Thoracic aorta (tissue), 2 donors: ENCODE measurements around the gene MYT1. TPM values are rescaled to one million over a fixed set of nuclear protein-coding genes. Genes with fewer than 3 reads are reported as not detected.
"Not testable (repeated sequence)": the region's sequence is repeated elsewhere in the genome, so short reads cannot be mapped to it uniquely, and the experiment has no call there.

Experiments
- ATAC-seq: fragments of 150-250 bp; one replicate; pipeline ENCODE4 v1.8.0; 2017; ENCODE audit warnings: low read depth; ENCODE audit not compliant: insufficient number of reproducible peaks, low FRiP score
- DNase-seq: peaks from one replicate; pipeline ENCODE4 v3.0.0-alpha.2; 2020; ENCODE audit warnings: low spot score
- H3K27ac ChIP-seq, 2 donors: fragments of 200-600 bp; sonication (generic); 1 replicate in 1 of 2; 2 replicates in 1 of 2; pipeline ENCODE4 v1.5.1; 2016; ENCODE audit warnings: mild to moderate bottlenecking in 2 of 2, moderate library complexity in 2 of 2
- H3K27me3 ChIP-seq: fragments of 200-600 bp; sonication (generic); replicated peaks from 2 replicates; pipeline ENCODE4 v1.6.0; 2016; ENCODE audit warnings: mild to moderate bottlenecking; ENCODE audit not compliant: insufficient read depth
- H3K36me3 ChIP-seq: fragments of 200-600 bp; sonication (generic); one replicate; pipeline ENCODE4 v1.5.1; 2016
- H3K4me1 ChIP-seq, 2 donors: fragments of 200-600 bp; sonication (generic); 1 replicate in 1 of 2; 2 replicates in 1 of 2; pipeline versions ENCODE4 v1.5.1 to v1.6.0; 2016; ENCODE audit warnings: low read depth in 2 of 2, mild to moderate bottlenecking in 1 of 2; ENCODE audit not compliant: control insufficient read depth in 1 of 2
- H3K4me3 ChIP-seq: fragments of 200-600 bp; sonication (generic); 2 replicates; pipeline ENCODE4 v1.5.1; 2016; ENCODE audit warnings: mild to moderate bottlenecking
- H3K9me3 ChIP-seq: fragments of 200-600 bp; sonication (generic); 2 replicates; pipeline ENCODE4 v1.5.1; 2016
- CTCF ChIP-seq: fragments of 200-600 bp; sonication (generic); IDR thresholded peaks from one replicate; pipeline ENCODE4 v1.5.1; 2019; ENCODE audit warnings: antibody characterized with exemption
- total RNA-seq, 2 donors: library from RNA; depleted of rRNA; stranded (reverse); fragments of >200 nt; gene quantifications; one replicate each; pipeline versions ENCODE4 v1.1.0 to v1.2.3, GENCODE V29; 2016

Gene MYT1
- total RNA-seq, 2 donors from 2014 or later: not detected

DNA sequence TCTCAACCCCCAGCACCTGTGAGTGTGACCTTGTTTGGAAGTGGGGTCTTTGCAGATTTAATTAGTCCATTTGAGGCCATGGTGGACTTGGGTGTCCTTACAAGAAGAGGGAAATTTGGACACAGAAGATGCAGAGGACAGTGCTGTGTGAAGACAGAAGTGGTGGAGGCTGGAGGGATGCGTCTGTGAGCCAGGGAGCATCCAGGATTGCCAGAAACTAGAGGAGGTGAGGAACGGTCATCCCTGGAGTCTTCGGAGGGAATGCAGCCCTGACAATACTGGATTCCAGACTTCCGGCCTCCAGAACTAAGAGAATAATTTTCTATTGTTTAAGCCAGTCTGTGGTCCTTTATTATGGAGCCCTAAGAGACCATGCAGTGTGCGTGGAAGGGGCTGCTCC, 34.0 kb upstream of the MYT1 start:
- no peaks in the 10 kb centered on the region for H3K9me3 ChIP-seq

GRCh38 chr20:64130876-64131275, 33.4 kb upstream of the MYT1 start:
- Histone ChIP-seq H3K4me1 (no peaks in the 10 kb centered on the region), H3K27me3 (no peaks in the 10 kb centered on the region), H3K36me3 (no peaks in the 10 kb centered on the region), H3K4me3 (no peak overlapping the region), H3K9me3 (no peaks in the 10 kb centered on the region), H3K27ac (no peak overlapping the region)
- ATAC-seq (no peak), DNase-seq (no peak)
- TF ChIP-seq CTCF: no peak

More for the DNA sequence above, 34.0 kb upstream of the MYT1 start:
- no peaks in the 10 kb centered on the region for H3K36me3 ChIP-seq
- ATAC-seq (no peak), DNase-seq (no peak)
- no peaks in the 10 kb centered on the region for H3K27me3 ChIP-seq
- no peaks in the 10 kb centered on the region for H3K4me1 ChIP-seq
- no peak overlapping the region for H3K27ac ChIP-seq
- no peak for TF ChIP-seq CTCF
- H3K4me3 ChIP-seq: no peak overlapping the region

- Histone ChIP-seq H3K27ac (no peak overlapping the region), H3K4me3 (no peak overlapping the region), H3K4me1 (no peaks in the 10 kb centered on the region), H3K9me3 (no peaks in the 10 kb centered on the region), H3K27me3 (no peaks in the 10 kb centered on the region), H3K36me3 (no peaks in the 10 kb centered on the region)
- ATAC-seq (no peak), DNase-seq (no peak)
- no peak for TF ChIP-seq CTCF
Observed at GRCh38 chr20:64131406-64131805, 32.8 kb upstream of the MYT1 start.

GRCh38 chr20:64133951-64134407, 30.3 kb upstream of the MYT1 start:
- no peak overlapping the region for H3K4me3 ChIP-seq
- H3K36me3 ChIP-seq: no peaks in the 10 kb centered on the region
- ATAC-seq (no peak), DNase-seq (no peak)
- no peaks in the 10 kb centered on the region for H3K4me1 ChIP-seq
- no peaks in the 10 kb centered on the region for H3K27me3 ChIP-seq
- no peak overlapping the region for H3K27ac ChIP-seq
- TF ChIP-seq CTCF: no peak
- no peaks in the 10 kb centered on the region for H3K9me3 ChIP-seq

- not testable (repeated sequence) for H3K9me3 ChIP-seq, H3K4me1 ChIP-seq, H3K27ac ChIP-seq, H3K4me3 ChIP-seq, ATAC-seq, H3K27me3 ChIP-seq, H3K36me3 ChIP-seq, DNase-seq
Observed at GRCh38 chr20:64134744-64135143, 29.5 kb upstream of the MYT1 start.

GRCh38 chr20:64136004-64136710, 28.1 kb upstream of the MYT1 start:
- H3K9me3 ChIP-seq: no peaks in the 10 kb centered on the region
- H3K36me3 ChIP-seq: no peaks in the 10 kb centered on the region
- ATAC-seq (no peak), DNase-seq (no peak)
- no peaks in the 10 kb centered on the region for H3K4me1 ChIP-seq
- no peaks in the 10 kb centered on the region for H3K27me3 ChIP-seq
- H3K27ac ChIP-seq: no peak overlapping the region
- H3K4me3 ChIP-seq: no peak overlapping the region
- no peak for TF ChIP-seq CTCF
